IMR-90 (cell line): ENCODE data around the gene SPAG9. TPM values are rescaled to one million over a fixed set of nuclear protein-coding genes. Genes with fewer than 3 reads are reported as not detected.

Source experiments
- ATAC-seq: fragments of 200-7000 bp; cut with Tn5 transposase; 2 replicates; pipeline ENCODE4 v1.9.1; 2020; ENCODE audit warnings: low read depth, mild to moderate bottlenecking, moderate library complexity
- BruUV-seq: library from RNA; stranded (reverse); fragments of 400-500 nt; replicated peaks from 2 replicates; lab custom pipeline; 2021; lab: Mats Ljungman, UMichigan
- CTCF ChIA-PET: fragments of 300-600 bp; formaldehyde crosslinking; extraction: SDS; loops from one replicate; lab custom pipeline; 2021; ENCODE audit warnings: antibody characterized with exemption; lab: Yijun Ruan, JAX
- POLR2A ChIA-PET: fragments of 300-600 bp; sonication (Branson Sonifier 250); formaldehyde crosslinking; loops from one replicate; lab custom pipeline; 2022; ENCODE audit warnings: antibody characterized with exemption; ENCODE audit not compliant: unreplicated experiment; lab: Charles Lee
- DNase-seq: peaks from one replicate; pipeline ENCODE4 v3.0.0; 2013
- H2AFZ ChIP-seq: replicated peaks from 2 replicates; pipeline ENCODE3; 2013; ENCODE audit warnings: low read length, mild to moderate bottlenecking; ENCODE audit not compliant: poor library complexity
- H2AK5ac ChIP-seq: 2 replicates; pipeline ENCODE4 v1.6.1; 2013; ENCODE audit warnings: low read depth, low read length, inconsistent platforms
- H2AK9ac ChIP-seq: replicated peaks from 2 replicates; pipeline ENCODE3; 2013; ENCODE audit warnings: mild to moderate bottlenecking, low read depth, low read length, moderate library complexity; ENCODE audit not compliant: poor library complexity
- H2BK120ac ChIP-seq: 2 replicates; pipeline ENCODE4 v1.6.1; 2013; ENCODE audit warnings: low read depth, low read length, inconsistent platforms
- H2BK15ac ChIP-seq: 3 replicates; pipeline ENCODE4 v1.6.1; 2013; ENCODE audit warnings: low read depth, low read length, inconsistent platforms
- H2BK20ac ChIP-seq: 2 replicates; pipeline ENCODE4 v1.6.1; 2013; ENCODE audit warnings: low read depth, mild to moderate bottlenecking, inconsistent platforms, low read length, moderate library complexity
- H2BK5ac ChIP-seq: 2 replicates; pipeline ENCODE4 v1.6.1; 2013; ENCODE audit warnings: mild to moderate bottlenecking, low read depth, low read length, inconsistent platforms; ENCODE audit not compliant: poor library complexity, severe bottlenecking
- H3K14ac ChIP-seq: replicated peaks from 2 replicates; pipeline ENCODE4 v1.6.1; 2013; ENCODE audit warnings: low read depth, low read length, inconsistent platforms
- H3K18ac ChIP-seq: 2 replicates; pipeline ENCODE4 v1.6.1; 2013; ENCODE audit warnings: low read depth, low read length, control low read depth
- H3K23ac ChIP-seq: 2 replicates; pipeline ENCODE4 v1.6.1; 2013; ENCODE audit warnings: low read depth, low read length, inconsistent platforms
- H3K27ac ChIP-seq: 2 replicates; pipeline ENCODE4 v1.5.1; 2013; ENCODE audit warnings: mild to moderate bottlenecking, control low read depth, low read length; ENCODE audit not compliant: insufficient read depth
- H3K27me3 ChIP-seq: 2 replicates; pipeline ENCODE4 v1.6.1; 2013; ENCODE audit warnings: low read length; ENCODE audit not compliant: control insufficient read depth, insufficient read depth
- H3K36me3 ChIP-seq: 2 replicates; pipeline ENCODE4 v1.6.1; 2013; ENCODE audit warnings: low read length, mixed read lengths; ENCODE audit not compliant: control insufficient read depth, insufficient read depth
- H3K4ac ChIP-seq: 2 replicates; pipeline ENCODE4 v1.6.1; 2013; ENCODE audit warnings: low read depth, low read length, inconsistent platforms
- H3K4me1 ChIP-seq: 2 replicates; pipeline ENCODE4 v1.6.1; 2013; ENCODE audit warnings: low read length, mixed read lengths; ENCODE audit not compliant: control insufficient read depth, insufficient read depth
- H3K4me2 ChIP-seq: 2 replicates; pipeline ENCODE4 v1.6.1; 2013; ENCODE audit warnings: low read depth, mild to moderate bottlenecking, control low read depth, low read length, moderate library complexity
- H3K4me3 ChIP-seq: 2 replicates; pipeline ENCODE4 v1.5.1; 2013; ENCODE audit warnings: low read depth, mild to moderate bottlenecking, control low read depth, low read length, moderate library complexity; ENCODE audit not compliant: insufficient read depth
- H3K56ac ChIP-seq: 2 replicates; pipeline ENCODE4 v1.6.1; 2013; ENCODE audit warnings: low read length, inconsistent platforms; ENCODE audit not compliant: insufficient read depth; ENCODE audit errors: extremely low read depth
- H3K79me1 ChIP-seq, 2 experiments: 2 replicates each; pipeline ENCODE4 v1.6.1; 2013; ENCODE audit warnings: low read length in 2 of 2, inconsistent platforms in 1 of 2, low read depth in 1 of 2
- H3K9ac ChIP-seq: 2 replicates; pipeline ENCODE4 v1.6.1; 2013; ENCODE audit warnings: low read depth, low read length, control low read depth
- H3K9me1 ChIP-seq: 2 replicates; pipeline ENCODE4 v1.6.1; 2013; ENCODE audit warnings: low read length, inconsistent platforms; ENCODE audit not compliant: insufficient read depth
- H3K9me3 ChIP-seq: 2 replicates; pipeline ENCODE4 v1.6.1; 2013; ENCODE audit warnings: low read length; ENCODE audit not compliant: control insufficient read depth, insufficient read depth
- H4K20me1 ChIP-seq: 2 replicates; pipeline ENCODE4 v1.6.1; 2013; ENCODE audit warnings: low read length, inconsistent platforms; ENCODE audit not compliant: insufficient read depth
- H4K5ac ChIP-seq: 2 replicates; pipeline ENCODE4 v1.6.1; 2013; ENCODE audit warnings: mild to moderate bottlenecking, low read depth, low read length, control low read depth
- H4K8ac ChIP-seq, 2 experiments: 2 replicates each; pipeline ENCODE4 v1.6.1; 2013; ENCODE audit warnings: low read depth in 2 of 2, low read length in 2 of 2, control low read depth in 1 of 2, inconsistent platforms in 1 of 2
- H4K91ac ChIP-seq: 2 replicates; pipeline ENCODE4 v1.6.1; 2013; ENCODE audit warnings: low read depth, low read length, inconsistent platforms; ENCODE audit not compliant: insufficient read depth
- BHLHE40 ChIP-seq: fragments of 150-350 bp; IDR thresholded peaks from 2 replicates; pipeline ENCODE4 v1.6.1; 2016; ENCODE audit warnings: mild to moderate bottlenecking, low read depth, low read length
- CHD1 ChIP-seq: IDR thresholded peaks from 2 replicates; pipeline ENCODE4 v1.6.1; 2012; ENCODE audit warnings: low read depth, low read length, improper control_type of control experiment
- MAFK ChIP-seq: IDR thresholded peaks from 2 replicates; pipeline ENCODE4 v1.6.1; 2012; ENCODE audit warnings: low read depth, low read length, improper control_type of control experiment
- MAZ ChIP-seq: IDR thresholded peaks from 2 replicates; pipeline ENCODE4 v1.6.1; 2012; ENCODE audit warnings: low read depth, mild to moderate bottlenecking, low read length, improper control_type of control experiment, moderate library complexity, borderline replicate concordance
- MXI1 ChIP-seq: IDR thresholded peaks from 2 replicates; pipeline ENCODE4 v1.6.1; 2012; ENCODE audit warnings: low read depth, mild to moderate bottlenecking, low read length, moderate library complexity, borderline replicate concordance
- NFE2L2 ChIP-seq: fragments of 150-350 bp; IDR thresholded peaks from 2 replicates; pipeline ENCODE4 v1.6.1; 2016; ENCODE audit warnings: low read depth, mild to moderate bottlenecking, low read length
- RAD21 ChIP-seq: IDR thresholded peaks from 2 replicates; pipeline ENCODE4 v1.6.1; 2012; ENCODE audit warnings: low read length, improper control_type of control experiment
- RCOR1 ChIP-seq: IDR thresholded peaks from 2 replicates; pipeline ENCODE4 v1.6.1; 2012; ENCODE audit warnings: mild to moderate bottlenecking, low read length, improper control_type of control experiment; ENCODE audit not compliant: insufficient replicate concordance
- RFX5 ChIP-seq: IDR thresholded peaks from 2 replicates; pipeline ENCODE4 v1.8.0; 2012; ENCODE audit warnings: low read depth, mild to moderate bottlenecking, low read length, moderate library complexity
- SMC3 ChIP-seq: fragments of 150-350 bp; IDR thresholded peaks from 2 replicates; pipeline ENCODE4 v1.6.1; 2016; ENCODE audit warnings: low read depth, mild to moderate bottlenecking, antibody characterized with exemption, low read length, moderate library complexity
- WGBS, 2 experiments: methylation state at CpG; one replicate each; pipeline versions ENCODE4 v1.1.5 to v1.1.7; 2013; ENCODE audit warnings: missing lambda C conversion rate in 2 of 2; ENCODE audit not compliant: insufficient read length in 1 of 2; ENCODE audit errors: extremely low coverage in 2 of 2; 5-methylcytosine and 5-hydroxymethylcytosine counted together
- dilution Hi-C: fragments of 300-500 bp; cut with HindIII; formaldehyde crosslinking; loops from one replicate; pipeline ENCODE4 v1.14.3; 2018; ENCODE audit warnings: low sequenced_read_pairs; ENCODE audit not compliant: unreplicated experiment
- in situ Hi-C: fragments of 300-500 bp; cut with MboI; formaldehyde crosslinking; loops from 3 replicates; pipeline ENCODE4 v1.14.3; 2019; ENCODE audit warnings: low sequenced_read_pairs, inconsistent platforms, mixed read lengths
- intact Hi-C: fragments of 100-400 bp; cut with micrococcal nuclease; formaldehyde crosslinking; loops from 2 replicates; pipeline ENCODE4 v1.10.0; 2022
- polyA plus RNA-seq, 3 experiments: library from polyadenylated mRNA; depleted of rRNA; stranded (reverse); fragments of >200 nt; gene quantifications; 2 replicates each; pipeline ENCODE4 v1.2.3, GENCODE V29; 2012; ENCODE audit warnings: low replicate concordance in 1 of 3
- total RNA-seq: library from RNA; depleted of rRNA; stranded (reverse); fragments of >200 nt; gene quantifications from 2 replicates; pipeline ENCODE4 v1.2.3, GENCODE V29; 2012
- TF ChIP-seq, protein P1 (sequence below): fragments of 150-350 bp; IDR thresholded peaks from 2 replicates; pipeline ENCODE4 v1.6.1; 2016; ENCODE audit warnings: low read depth, mild to moderate bottlenecking, low read length, moderate library complexity, borderline replicate concordance
- TF ChIP-seq, protein P2 (sequence below): conservative IDR thresholded peaks from 2 replicates; pipeline ENCODE4 v1.5.1; 2012; ENCODE audit warnings: mild to moderate bottlenecking, low read depth, low read length, improper control_type of control experiment
- TF ChIP-seq, protein P3 (sequence below): fragments of 150-350 bp; IDR thresholded peaks from 2 replicates; pipeline ENCODE4 v1.6.1; 2017; ENCODE audit warnings: mild to moderate bottlenecking, antibody characterized with exemption, low read length, low read depth

Gene SPAG9
- total and polyA plus RNA-seq, 2 of the 4 experiments (the other 2 are of a cell fraction): 26.7 to 75.5 TPM

DNA sequence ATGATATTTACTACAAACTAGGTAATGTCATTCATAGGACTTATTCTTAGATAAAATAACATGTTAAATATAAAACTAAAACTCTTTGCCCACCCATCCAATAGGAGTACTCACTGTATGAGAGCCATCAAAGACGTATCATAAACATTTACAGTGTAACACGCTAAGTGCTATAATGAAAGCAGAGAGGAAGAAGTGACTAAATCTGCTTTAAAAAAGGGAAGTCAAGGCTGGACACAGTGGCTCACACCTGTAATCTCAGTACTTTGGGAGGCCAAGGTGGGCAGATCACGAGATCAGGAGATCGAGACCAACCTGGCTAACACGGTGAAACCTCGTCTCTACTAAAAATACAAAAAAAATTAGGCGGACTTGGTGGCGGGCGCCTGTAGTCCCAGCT lies 32.4 kb downstream of the SPAG9 start:
- dilution Hi-C loops (no loop called here), in situ Hi-C loops (no loop called here), intact Hi-C loops (no loop called here)
- Histone ChIP-seq H3K9me1 (peaks cover 9% of the 10 kb centered on the region), H3K4me2 (no peak overlapping the region), H3K18ac (no peak overlapping the region), H3K4ac (no peak overlapping the region), H4K5ac (no peak overlapping the region), H3K14ac (no peak overlapping the region), H2BK20ac (no peak overlapping the region), H2BK5ac (no peak overlapping the region), H2BK15ac (no peak overlapping the region), H3K9ac (no peak overlapping the region), H2BK120ac (no peak overlapping the region), H3K9me3 (no peaks in the 10 kb centered on the region), H4K20me1 (peaks cover 7% of the 10 kb centered on the region; the same call in 1 of the 2 replicates), H3K4me1 (peaks cover 11% of the 10 kb centered on the region), H3K27me3 (no peaks in the 10 kb centered on the region), H2AFZ (no peak overlapping the region), H2AK5ac (no peak overlapping the region), H3K79me1 (peaks cover 34 to 59% of the 10 kb centered on the region in 2 experiments), H3K23ac (no peak overlapping the region), H4K91ac (no peak overlapping the region), H3K4me3 (no peak overlapping the region), H4K8ac (no peak overlapping the region), H3K36me3 (no peaks in the 10 kb centered on the region; the same call in 1 of the 2 replicates), H3K27ac (no peak overlapping the region), H2AK9ac (no peak overlapping the region), H3K56ac (no peak overlapping the region)
- CTCF ChIA-PET: no interaction called here
- DNase-seq (no peak), ATAC-seq (no peak)
- no TSS peak for BruUV-seq
- TF ChIP-seq CHD1 (no peak), MAFK (no peak), RCOR1 (no peak), MAZ (no peak), MXI1 (no peak), BHLHE40 (no peak), NFE2L2 (no peak), RAD21 (no peak), RFX5 (no peak), SMC3 (no peak)
- TF ChIP-seq, protein P1, sequence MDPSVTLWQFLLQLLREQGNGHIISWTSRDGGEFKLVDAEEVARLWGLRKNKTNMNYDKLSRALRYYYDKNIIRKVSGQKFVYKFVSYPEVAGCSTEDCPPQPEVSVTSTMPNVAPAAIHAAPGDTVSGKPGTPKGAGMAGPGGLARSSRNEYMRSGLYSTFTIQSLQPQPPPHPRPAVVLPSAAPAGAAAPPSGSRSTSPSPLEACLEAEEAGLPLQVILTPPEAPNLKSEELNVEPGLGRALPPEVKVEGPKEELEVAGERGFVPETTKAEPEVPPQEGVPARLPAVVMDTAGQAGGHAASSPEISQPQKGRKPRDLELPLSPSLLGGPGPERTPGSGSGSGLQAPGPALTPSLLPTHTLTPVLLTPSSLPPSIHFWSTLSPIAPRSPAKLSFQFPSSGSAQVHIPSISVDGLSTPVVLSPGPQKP: no peak
- TF ChIP-seq, protein P2, sequence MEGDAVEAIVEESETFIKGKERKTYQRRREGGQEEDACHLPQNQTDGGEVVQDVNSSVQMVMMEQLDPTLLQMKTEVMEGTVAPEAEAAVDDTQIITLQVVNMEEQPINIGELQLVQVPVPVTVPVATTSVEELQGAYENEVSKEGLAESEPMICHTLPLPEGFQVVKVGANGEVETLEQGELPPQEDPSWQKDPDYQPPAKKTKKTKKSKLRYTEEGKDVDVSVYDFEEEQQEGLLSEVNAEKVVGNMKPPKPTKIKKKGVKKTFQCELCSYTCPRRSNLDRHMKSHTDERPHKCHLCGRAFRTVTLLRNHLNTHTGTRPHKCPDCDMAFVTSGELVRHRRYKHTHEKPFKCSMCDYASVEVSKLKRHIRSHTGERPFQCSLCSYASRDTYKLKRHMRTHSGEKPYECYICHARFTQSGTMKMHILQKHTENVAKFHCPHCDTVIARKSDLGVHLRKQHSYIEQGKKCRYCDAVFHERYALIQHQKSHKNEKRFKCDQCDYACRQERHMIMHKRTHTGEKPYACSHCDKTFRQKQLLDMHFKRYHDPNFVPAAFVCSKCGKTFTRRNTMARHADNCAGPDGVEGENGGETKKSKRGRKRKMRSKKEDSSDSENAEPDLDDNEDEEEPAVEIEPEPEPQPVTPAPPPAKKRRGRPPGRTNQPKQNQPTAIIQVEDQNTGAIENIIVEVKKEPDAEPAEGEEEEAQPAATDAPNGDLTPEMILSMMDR: no peak
- TF ChIP-seq, protein P3, sequence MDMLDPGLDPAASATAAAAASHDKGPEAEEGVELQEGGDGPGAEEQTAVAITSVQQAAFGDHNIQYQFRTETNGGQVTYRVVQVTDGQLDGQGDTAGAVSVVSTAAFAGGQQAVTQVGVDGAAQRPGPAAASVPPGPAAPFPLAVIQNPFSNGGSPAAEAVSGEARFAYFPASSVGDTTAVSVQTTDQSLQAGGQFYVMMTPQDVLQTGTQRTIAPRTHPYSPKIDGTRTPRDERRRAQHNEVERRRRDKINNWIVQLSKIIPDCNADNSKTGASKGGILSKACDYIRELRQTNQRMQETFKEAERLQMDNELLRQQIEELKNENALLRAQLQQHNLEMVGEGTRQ: no peak
- 87% methylated on average over 3 of the region's 9 CpGs; no CpG with 5 or more reads in 1 of the 2 experiments for WGBS, 2 experiments
- POLR2A ChIA-PET: no interaction called here
